Hepatocyte (in vitro differentiated cells): ENCODE data around the gene HMMR. TPM values are rescaled to one million over a fixed set of nuclear protein-coding genes. Genes with fewer than 3 reads are reported as not detected.
"Not testable (repeated sequence)": the region's sequence is repeated elsewhere in the genome, so short reads cannot be mapped to it uniquely, and the experiment has no call there.

Source experiments
- DNase-seq: peaks from one replicate; pipeline ENCODE4 v3.0.0-alpha.2; 2016; ENCODE audit warnings: low spot score
- H2AFZ ChIP-seq: fragments of 200-600 bp; sonication (generic); 2 replicates; pipeline ENCODE4 v1.6.0; 2016; ENCODE audit warnings: antibody characterized with exemption, mild to moderate bottlenecking
- H3K27ac ChIP-seq: fragments of 200-600 bp; sonication (generic); 2 replicates; pipeline ENCODE4 v1.5.1; 2016; ENCODE audit warnings: mild to moderate bottlenecking
- H3K27me3 ChIP-seq: fragments of 200-600 bp; sonication (generic); 2 replicates; pipeline ENCODE4 v1.6.1; 2016
- H3K36me3 ChIP-seq: fragments of 200-600 bp; sonication (generic); replicated peaks from 2 replicates; pipeline ENCODE4 v1.5.1; 2016; ENCODE audit warnings: low read depth; ENCODE audit not compliant: insufficient read depth
- H3K4me1 ChIP-seq: fragments of 200-600 bp; sonication (generic); 2 replicates; pipeline ENCODE4 v1.5.1; 2016; ENCODE audit warnings: mild to moderate bottlenecking, moderate library complexity; ENCODE audit not compliant: insufficient read depth
- H3K4me2 ChIP-seq: fragments of 200-600 bp; sonication (generic); 2 replicates; pipeline ENCODE4 v1.6.0; 2016
- H3K4me3 ChIP-seq: fragments of 200-600 bp; sonication (generic); 2 replicates; pipeline ENCODE4 v1.5.1; 2016; ENCODE audit warnings: mild to moderate bottlenecking
- H3K79me2 ChIP-seq: fragments of 200-600 bp; sonication (generic); 2 replicates; pipeline ENCODE4 v1.6.0; 2017; ENCODE audit warnings: mild to moderate bottlenecking
- H3K9me2 ChIP-seq: fragments of 200-600 bp; sonication (generic); replicated peaks from 2 replicates; pipeline ENCODE4 v1.6.0; 2017; ENCODE audit warnings: mild to moderate bottlenecking; ENCODE audit not compliant: insufficient read depth
- H3K9me3 ChIP-seq: fragments of 200-600 bp; sonication (generic); 2 replicates; pipeline ENCODE4 v1.5.1; 2016; ENCODE audit warnings: low read depth, mild to moderate bottlenecking
- H4K20me1 ChIP-seq: fragments of 200-600 bp; sonication (generic); 2 replicates; pipeline ENCODE4 v1.6.0; 2016; ENCODE audit warnings: mild to moderate bottlenecking; ENCODE audit not compliant: insufficient read depth, poor library complexity, severe bottlenecking
- EZH2 ChIP-seq: fragments of 200-600 bp; sonication (generic); IDR thresholded peaks from 2 replicates; pipeline ENCODE4 v1.6.1; 2016; ENCODE audit warnings: antibody characterized with exemption, mild to moderate bottlenecking, borderline replicate concordance
- EZH2phosphoT487 ChIP-seq: fragments of 200-600 bp; sonication (generic); IDR thresholded peaks from one replicate; pipeline ENCODE4 v1.6.1; 2018; ENCODE audit warnings: antibody characterized with exemption, mild to moderate bottlenecking, low read depth, moderate library complexity; ENCODE audit not compliant: unreplicated experiment, severe bottlenecking
- WGBS: methylation state at CpG from one replicate; pipeline ENCODE4 v1.1.6; 2016; ENCODE audit warnings: low lambda C conversion rate; ENCODE audit errors: missing lambda C conversion rate; 5-methylcytosine and 5-hydroxymethylcytosine counted together
- polyA plus RNA-seq: library from polyadenylated mRNA; unstranded; fragments of >200 nt; fragmentation: Nextera tagmentation; extraction: Ambion mirVana; gene quantifications from 2 replicates; pipeline ENCODE4 v1.2.1, GENCODE V29; 2016
- total RNA-seq: library from RNA; depleted of rRNA; stranded (reverse); fragments of >200 nt; gene quantifications from 2 replicates; pipeline ENCODE4 v1.2.3, GENCODE V29; 2014
- TF ChIP-seq, protein P1 (sequence below): fragments of 200-600 bp; sonication (generic); IDR thresholded peaks from 2 replicates; pipeline ENCODE4 v1.5.1; 2016; ENCODE audit warnings: antibody characterized with exemption, mild to moderate bottlenecking; ENCODE audit not compliant: poor library complexity

HMMR gene, protein sequence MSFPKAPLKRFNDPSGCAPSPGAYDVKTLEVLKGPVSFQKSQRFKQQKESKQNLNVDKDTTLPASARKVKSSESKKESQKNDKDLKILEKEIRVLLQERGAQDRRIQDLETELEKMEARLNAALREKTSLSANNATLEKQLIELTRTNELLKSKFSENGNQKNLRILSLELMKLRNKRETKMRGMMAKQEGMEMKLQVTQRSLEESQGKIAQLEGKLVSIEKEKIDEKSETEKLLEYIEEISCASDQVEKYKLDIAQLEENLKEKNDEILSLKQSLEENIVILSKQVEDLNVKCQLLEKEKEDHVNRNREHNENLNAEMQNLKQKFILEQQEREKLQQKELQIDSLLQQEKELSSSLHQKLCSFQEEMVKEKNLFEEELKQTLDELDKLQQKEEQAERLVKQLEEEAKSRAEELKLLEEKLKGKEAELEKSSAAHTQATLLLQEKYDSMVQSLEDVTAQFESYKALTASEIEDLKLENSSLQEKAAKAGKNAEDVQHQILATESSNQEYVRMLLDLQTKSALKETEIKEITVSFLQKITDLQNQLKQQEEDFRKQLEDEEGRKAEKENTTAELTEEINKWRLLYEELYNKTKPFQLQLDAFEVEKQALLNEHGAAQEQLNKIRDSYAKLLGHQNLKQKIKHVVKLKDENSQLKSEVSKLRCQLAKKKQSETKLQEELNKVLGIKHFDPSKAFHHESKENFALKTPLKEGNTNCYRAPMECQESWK
- 9.8 and 10.6 TPM in 2 replicates for total RNA-seq
- polyA plus RNA-seq: 5.2 and 5.7 TPM in 2 replicates

DNA sequence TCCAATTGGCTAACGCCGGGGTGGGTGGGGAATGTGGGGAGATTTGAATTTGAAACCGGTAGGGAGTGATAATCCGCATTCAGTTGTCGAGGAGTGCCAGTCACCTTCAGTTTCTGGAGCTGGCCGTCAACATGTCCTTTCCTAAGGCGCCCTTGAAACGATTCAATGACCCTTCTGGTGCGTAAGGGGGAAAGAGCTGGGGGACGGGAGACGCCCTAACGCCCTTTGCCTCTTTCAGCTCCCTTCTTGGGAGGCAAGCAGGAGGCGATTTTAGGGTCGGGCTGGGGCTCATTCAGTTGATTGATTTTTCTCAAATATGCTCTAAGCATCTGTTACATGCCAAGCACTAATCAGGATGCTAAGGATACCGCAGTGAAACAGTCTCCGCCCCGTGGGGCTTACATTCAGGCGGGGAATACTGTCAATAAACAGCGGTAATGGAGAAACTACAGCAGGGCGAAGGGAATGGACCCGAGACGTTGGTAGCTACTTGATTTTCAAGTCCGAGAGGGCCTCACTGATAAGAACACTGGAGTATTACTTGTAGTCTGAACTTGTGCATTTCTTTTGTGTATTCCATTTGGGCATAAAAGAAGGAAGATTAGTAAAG is at the start of gene HMMR:
Gene HMMR (plus strand): TSS at position 71 of the 610 bp plus-strand sequence. CDS start 61 bp downstream, at position 132.
- WGBS: 2% methylated on average over 22 of the region's 23 CpGs
- TF ChIP-seq EZH2: no peak
- TF ChIP-seq EZH2phosphoT487: no peak
- TF ChIP-seq, protein P1, sequence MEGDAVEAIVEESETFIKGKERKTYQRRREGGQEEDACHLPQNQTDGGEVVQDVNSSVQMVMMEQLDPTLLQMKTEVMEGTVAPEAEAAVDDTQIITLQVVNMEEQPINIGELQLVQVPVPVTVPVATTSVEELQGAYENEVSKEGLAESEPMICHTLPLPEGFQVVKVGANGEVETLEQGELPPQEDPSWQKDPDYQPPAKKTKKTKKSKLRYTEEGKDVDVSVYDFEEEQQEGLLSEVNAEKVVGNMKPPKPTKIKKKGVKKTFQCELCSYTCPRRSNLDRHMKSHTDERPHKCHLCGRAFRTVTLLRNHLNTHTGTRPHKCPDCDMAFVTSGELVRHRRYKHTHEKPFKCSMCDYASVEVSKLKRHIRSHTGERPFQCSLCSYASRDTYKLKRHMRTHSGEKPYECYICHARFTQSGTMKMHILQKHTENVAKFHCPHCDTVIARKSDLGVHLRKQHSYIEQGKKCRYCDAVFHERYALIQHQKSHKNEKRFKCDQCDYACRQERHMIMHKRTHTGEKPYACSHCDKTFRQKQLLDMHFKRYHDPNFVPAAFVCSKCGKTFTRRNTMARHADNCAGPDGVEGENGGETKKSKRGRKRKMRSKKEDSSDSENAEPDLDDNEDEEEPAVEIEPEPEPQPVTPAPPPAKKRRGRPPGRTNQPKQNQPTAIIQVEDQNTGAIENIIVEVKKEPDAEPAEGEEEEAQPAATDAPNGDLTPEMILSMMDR: no peak
- no peaks in the 10 kb centered on the region for H3K9me3 ChIP-seq
- H3K4me2 ChIP-seq: peak within 1 kb of the TSS; percentile 81
- peak within 1 kb of the TSS; percentile 97 for H3K27ac ChIP-seq
- peaks cover 6% of the 10 kb centered on the region for H3K4me1 ChIP-seq
- no peaks in the 10 kb centered on the region for H3K27me3 ChIP-seq
- peak within 1 kb of the TSS; percentile 48 for H3K4me3 ChIP-seq
- peak within 1 kb of the TSS; percentile 62 for H2AFZ ChIP-seq
- H3K9me2 ChIP-seq: no peaks in the 10 kb centered on the region
- H3K79me2 ChIP-seq: peaks cover 26% of the 10 kb centered on the region
- peak; percentile 63 for DNase-seq
- H3K36me3 ChIP-seq: no peaks in the 10 kb centered on the region
- H4K20me1 ChIP-seq: no peaks in the 10 kb centered on the region

DNA sequence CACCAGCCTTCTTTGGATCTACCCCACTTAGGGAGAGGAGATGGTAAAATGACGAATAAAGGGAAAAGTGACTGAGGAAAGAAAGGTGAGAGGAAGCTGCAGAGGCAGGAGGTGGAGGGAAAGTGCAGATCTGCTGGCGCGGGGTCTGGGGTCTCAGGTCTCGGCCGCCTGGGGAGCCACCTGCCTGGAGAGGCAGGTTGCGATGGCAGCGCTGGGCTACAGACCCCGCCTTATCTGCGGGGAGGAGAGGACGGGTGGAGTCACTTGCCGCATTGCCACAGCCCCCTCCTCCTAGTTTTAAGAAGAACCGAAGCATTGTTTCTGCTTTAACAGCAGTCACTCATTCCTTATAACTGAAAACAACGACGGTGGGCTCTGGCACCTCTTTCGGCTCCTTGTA is 44.8 kb upstream of the HMMR start:
- H3K4me3 ChIP-seq, H2AFZ ChIP-seq, H3K9me2 ChIP-seq, H4K20me1 ChIP-seq, H3K9me3 ChIP-seq, H3K27me3 ChIP-seq, H3K79me2 ChIP-seq, DNase-seq, H3K36me3 ChIP-seq, H3K27ac ChIP-seq, H3K4me1 ChIP-seq: not testable (repeated sequence)
- peak overlapping the region; percentile 65 for H3K4me2 ChIP-seq
- WGBS: 23% methylated on average over 15 of the region's 15 CpGs

DNA sequence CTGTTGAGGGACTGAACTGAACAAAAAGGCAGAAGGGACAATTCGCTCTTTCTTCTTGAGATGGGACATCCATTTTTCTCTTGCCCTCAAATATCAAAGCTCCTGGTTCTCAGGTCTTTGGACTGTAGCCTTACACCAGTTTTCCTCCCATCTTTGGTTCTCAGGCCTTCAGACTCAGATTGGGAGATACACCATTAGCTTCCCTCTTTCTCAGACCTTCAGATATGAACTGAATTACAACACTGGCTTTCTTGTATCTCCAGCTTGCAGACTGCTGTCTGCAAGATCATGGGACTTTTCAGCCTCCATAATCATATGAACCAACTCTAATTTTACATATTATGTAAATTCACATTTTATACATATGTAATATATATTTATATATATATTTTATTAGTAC is 35.6 kb upstream of the HMMR start:
- Histone ChIP-seq H3K79me2 (no peaks in the 10 kb centered on the region), H4K20me1 (no peaks in the 10 kb centered on the region), H3K9me2 (no peaks in the 10 kb centered on the region), H3K27ac (no peak overlapping the region), H3K4me1 (no peaks in the 10 kb centered on the region), H2AFZ (no peak overlapping the region), H3K4me2 (no peak overlapping the region), H3K9me3 (no peaks in the 10 kb centered on the region), H3K27me3 (no peaks in the 10 kb centered on the region), H3K36me3 (no peaks in the 10 kb centered on the region), H3K4me3 (no peak overlapping the region)
- DNase-seq: no peak
- no peak for TF ChIP-seq EZH2
- TF ChIP-seq EZH2phosphoT487: no peak
- TF ChIP-seq, protein P1: no peak
- WGBS: 96% methylated on average over 1 of the region's 1 CpG

DNA sequence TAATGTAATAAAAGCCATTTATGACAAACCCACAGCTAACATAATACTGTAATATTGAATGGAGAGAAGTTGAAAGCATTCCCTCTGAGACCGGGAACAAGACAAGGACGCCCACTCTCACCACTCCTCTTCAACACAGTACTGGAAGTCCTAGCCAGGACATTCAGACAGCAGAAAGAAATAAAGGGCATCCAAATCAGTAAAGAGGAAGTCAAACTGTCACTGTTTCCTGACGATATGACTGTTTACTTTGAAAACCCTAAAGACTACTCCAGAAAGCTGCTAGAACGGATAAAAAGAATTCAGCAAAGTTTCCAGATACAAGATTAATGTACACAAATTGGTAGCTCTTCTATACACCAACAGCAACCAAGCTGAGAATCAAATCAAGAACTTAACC is 34.3 kb upstream of the HMMR start:
- 85% methylated on average over 4 of the region's 4 CpGs for WGBS

More for the DNA sequence above, 34.3 kb upstream of the HMMR start:
- not testable (repeated sequence) for H3K4me1 ChIP-seq, H3K27me3 ChIP-seq, H3K36me3 ChIP-seq, H3K79me2 ChIP-seq, H3K9me3 ChIP-seq, H3K4me3 ChIP-seq, H3K4me2 ChIP-seq, H2AFZ ChIP-seq, H4K20me1 ChIP-seq, H3K27ac ChIP-seq, DNase-seq, H3K9me2 ChIP-seq
